Glomerular endothelial cell (primary cell): ENCODE results near the gene TUBA1C. TPM values are rescaled to one million over a fixed set of nuclear protein-coding genes. Genes with fewer than 3 reads are reported as not detected.
"Not testable (repeated sequence)": the region's sequence is repeated elsewhere in the genome, so short reads cannot be mapped to it uniquely, and the experiment has no call there.

Experiments used
- DNase-seq: peaks from one replicate; pipeline ENCODE4 v3.0.0-alpha.2; 2011; ENCODE audit warnings: low read depth, low spot score; ENCODE audit errors: extremely low read depth
- total RNA-seq: library from RNA; depleted of rRNA; stranded (reverse); fragments of >200 nt; gene quantifications from 2 replicates; pipeline ENCODE4 v1.2.3, GENCODE V29; 2015

TUBA1C gene
- total RNA-seq, 1 donor from 2014 or later: 561 TPM

DNA sequence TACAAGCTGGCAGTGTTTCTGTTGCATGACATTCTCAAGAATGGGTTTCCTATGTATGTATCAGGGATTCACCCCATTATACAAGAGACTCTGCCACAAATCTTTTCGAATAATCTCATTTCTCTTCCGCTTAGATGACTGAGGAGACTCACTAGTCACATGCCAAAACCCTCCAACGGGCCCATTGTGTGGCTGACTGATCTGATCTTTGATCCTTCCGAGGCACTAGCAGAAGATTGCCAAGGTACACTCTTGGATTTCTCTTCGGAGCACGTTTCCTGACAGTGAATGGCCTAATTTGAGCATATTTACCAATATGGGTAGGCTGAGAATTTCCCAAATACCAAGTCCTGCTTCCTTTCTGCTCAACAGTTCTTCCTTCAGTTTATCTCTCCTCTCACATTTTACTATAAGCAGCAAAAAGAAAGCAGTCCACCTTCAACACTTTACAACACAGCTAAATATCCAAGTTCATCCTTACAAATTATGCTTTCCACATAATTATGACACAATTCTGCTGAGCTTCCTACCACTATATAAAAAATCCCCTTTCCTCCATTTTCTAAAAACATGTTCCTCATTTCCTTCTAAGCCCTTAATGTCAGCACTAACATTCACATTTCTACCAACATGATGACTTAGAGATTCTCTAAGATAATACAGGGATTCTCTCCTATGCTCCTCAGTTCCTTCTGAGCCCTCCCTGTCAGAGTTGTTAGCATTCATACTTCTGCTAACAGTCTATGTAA is 41.1 kb downstream of the TUBA1C start:
- no peak for DNase-seq

DNA sequence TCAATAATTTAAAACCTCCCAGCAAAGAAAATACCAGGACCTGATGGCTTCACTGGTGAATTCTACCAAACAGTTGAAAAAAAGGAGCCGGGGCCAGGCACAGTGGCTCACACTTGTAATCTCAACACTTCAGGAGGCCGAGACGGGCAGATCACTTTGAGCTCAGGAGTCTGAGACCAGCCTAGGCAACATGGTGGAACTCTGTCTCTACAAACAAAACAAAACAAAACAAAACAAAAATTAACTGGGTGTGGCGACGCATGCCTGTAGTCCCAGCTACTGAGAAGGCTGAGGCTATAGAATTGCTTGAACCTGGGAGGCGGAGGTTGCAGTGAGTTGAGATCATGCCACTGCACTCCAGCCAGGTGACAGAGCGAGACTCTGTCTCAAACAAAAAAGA is 44.5 kb downstream of the TUBA1C start:
- no peak for DNase-seq

DNA sequence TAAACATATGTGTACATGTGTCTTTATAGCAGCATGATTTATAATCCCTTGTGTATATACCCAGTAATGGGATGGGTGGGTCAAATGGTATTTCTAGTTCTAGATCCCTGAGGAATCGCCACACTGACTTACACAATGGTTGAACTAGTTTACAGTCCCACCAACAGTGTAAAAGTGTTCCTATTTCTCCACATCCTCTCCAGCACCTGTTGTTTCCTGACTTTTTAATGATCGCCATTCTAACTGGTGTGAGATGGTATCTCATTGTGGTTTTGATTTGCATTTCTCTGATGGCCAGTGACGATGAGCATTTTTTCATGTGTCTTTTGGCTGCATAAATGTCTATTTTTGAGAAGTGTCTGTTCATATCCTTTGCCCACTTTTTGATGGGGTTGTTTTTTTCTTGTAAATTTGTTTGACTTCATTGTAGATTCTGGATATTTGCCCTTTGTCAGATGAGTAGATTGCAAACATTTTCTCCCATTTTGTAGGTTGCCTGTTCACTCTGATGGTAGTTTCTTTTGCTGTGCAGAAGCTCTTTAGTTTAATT is 45.6 kb downstream of the TUBA1C start:
- DNase-seq: not testable (repeated sequence)

DNA sequence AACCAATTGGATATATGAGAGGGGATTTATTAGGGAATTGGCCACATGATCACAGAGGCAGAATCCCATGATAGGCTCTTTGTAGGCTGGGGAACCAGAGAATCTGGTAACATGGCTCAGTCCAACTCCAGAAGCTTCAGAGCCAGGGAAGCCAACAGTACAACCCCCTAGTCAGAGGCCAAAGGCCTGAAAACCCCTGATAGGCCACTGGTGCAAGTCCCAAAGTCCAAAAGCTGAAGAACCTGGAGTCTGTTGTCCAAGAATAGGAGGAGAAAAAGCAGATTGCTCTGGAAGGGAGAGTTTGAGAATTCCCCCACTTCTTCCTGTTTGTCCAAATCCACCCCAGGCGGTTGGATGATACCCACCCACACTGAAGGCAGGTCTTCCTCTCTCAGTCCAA is 49.9 kb downstream of the TUBA1C start:
- DNase-seq: no peak

DNA sequence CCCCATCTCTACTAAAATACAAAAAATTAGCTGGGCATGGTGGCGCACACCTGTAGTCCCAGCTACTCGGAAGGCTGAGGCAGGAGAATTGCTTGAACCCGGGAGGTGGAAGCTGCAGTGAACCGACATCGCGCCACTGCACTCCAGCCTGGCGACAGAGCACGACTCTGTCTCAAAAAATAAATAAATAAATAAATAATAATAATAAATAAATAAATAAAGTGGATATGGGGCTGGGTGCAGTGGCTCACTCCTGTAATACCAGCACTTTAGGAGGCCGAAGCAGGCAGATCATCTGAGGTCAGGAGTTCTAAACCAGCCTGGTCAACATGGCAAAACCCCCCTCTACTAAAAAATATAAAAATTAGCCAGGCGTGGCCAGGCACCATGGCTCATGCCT is 52.2 kb downstream of the TUBA1C start:
- not testable (repeated sequence) for DNase-seq

DNA sequence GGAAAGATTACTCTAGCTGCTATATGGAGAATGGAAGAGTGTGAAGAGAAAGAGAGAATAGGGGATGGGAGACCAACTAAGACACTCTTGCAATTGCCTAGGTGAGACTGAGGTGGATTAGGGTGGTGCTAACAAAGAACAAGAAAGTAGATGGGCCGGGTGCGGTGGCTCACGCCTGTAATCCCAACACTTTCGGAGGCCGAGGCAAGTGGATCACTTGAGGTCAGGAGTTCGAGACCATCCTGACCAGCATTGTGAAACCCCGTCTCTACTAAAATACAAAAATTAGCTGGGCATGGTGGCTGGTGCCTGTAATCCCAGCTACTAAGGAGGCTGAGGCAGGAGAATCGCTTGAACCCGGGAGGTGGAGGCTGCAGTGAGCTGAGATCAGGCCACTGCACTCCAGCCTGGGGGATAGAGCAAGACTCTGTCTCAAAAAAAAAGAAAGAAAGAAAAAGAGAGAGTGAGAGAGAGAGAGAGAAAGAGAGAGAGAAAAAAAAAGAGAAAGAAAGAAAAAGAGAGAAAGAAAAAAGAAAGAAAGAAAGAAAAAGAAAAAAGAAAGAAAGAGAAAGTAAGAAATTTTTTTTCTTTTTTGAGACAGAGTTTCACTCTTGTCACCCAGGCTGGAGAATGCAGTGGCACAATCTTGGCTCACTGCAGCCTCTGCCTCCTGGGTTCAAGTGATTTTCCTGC is 55.7 kb downstream of the TUBA1C start:
- not testable (repeated sequence) for DNase-seq

DNA sequence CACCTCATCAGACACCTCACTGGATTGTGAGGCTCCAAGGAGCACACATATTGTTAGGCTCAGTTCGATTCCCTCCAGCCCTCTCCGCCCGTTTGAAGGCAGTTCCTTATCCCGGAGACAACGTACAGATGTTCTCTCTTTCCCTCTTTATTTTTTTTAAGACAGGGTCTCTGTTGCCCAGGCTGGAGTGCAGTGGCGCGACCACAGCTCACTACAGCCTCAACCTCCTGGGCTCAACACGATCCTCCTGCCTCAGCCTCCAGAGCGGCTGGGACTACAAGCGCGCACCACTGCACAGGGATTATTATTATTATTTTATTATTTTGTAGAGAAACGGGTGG is 57.5 kb downstream of the TUBA1C start:
- no peak for DNase-seq

DNA sequence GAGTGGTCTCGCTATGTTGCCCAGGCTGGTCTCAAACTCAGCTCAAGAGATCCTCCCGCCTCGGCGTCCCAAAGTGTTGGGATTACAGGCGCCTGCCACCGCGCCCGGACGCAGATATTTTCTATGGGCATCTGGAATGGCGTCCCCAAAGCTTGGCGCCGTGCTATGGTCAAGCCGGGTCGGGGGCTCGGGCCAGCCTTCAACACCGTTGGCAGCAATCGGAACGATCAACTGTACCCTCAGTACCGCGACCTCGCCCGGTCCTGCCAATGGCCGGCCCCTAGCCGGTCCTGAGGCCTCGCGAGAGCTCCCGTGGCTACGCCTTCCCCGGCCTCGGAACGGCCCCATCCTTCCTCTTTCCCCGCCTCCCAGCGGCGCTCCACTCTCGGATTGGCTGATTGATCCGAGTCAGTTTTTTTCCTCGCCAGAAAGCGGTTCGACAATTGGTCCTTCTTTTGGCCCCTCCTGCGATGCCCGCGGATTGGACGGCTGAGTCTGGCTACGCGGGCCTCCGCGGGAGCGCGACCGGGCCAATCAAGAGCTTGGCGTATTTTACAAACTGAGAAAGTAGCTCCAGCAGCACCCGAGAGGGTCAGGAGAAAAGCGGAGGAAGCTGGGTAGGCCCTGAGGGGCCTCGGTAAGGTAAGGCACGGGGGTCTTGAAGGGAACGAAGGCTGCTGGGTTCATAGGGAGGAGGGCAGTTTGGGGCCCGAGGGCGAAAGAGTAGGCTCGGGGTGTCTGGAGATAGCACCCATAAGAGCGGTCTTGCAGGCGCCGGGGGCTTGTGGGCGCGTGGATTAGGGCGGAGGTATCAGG is 58.0 kb downstream of the TUBA1C start, which contains the start of gene TROAP:
TROAP (plus strand) TSS at position 548 of the 816 bp plus-strand sequence. CDS start 354 bp downstream, outside the sequence.
- DNase-seq: peak; percentile 96

DNA sequence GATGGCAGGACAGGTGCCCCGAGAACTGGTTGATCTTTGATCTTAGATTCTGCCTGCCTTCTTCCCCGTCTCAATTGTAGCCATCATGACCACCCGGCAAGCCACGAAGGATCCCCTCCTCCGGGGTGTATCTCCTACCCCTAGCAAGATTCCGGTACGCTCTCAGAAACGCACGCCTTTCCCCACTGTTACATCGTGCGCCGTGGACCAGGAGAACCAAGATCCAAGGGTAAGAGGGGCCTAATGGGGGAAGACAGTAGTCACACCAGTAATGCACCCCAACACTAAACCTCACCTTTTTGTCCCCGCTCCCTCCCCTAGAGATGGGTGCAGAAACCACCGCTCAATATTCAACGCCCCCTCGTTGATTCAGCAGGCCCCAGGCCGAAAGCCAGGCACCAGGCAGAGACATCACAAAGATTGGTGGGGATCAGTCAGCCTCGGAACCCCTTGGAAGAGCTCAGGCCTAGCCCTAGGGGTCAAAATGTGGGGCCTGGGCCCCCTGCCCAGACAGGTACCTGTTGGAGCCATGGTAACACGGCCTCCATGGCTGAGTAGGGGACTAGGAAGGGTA is 58.7 kb downstream of the TUBA1C start:
- no peak for DNase-seq

Other genes with a start within 250 kb of the TUBA1C start
- 48.6 and 56.5 TPM in 2 replicates for gene PRKAG1, start 246.3 kb upstream of the TUBA1C start, total RNA-seq
- 89.2 and 117 TPM in 2 replicates for gene KMT2D, start 204.3 kb upstream of the TUBA1C start, total RNA-seq
- 1.7 and 2.3 TPM in 2 replicates for gene RHEBL1, start 195.1 kb upstream of the TUBA1C start, total RNA-seq
- 0.05 and 0.29 TPM in 2 replicates for gene DHH, start 170.3 kb upstream of the TUBA1C start, total RNA-seq
- 60.8 and 73.5 TPM in 2 replicates for gene LMBR1L, start 154.2 kb upstream of the TUBA1C start, total RNA-seq
- gene TUBA1B, start 133.7 kb upstream of the TUBA1C start, total RNA-seq: 1,215 and 1,250 TPM in 2 replicates
- gene TUBA1A, start 76.0 kb upstream of the TUBA1C start, total RNA-seq: 1,256 and 1,548 TPM in 2 replicates
- gene PRPH, start 30.1 kb downstream of the TUBA1C start, total RNA-seq: 1.5 TPM in 1 of 2 replicates, not detected in the other
- 4.7 and 11.4 TPM in 2 replicates for gene TROAP, start 58.2 kb downstream of the TUBA1C start, total RNA-seq
- gene C1QL4, start 72.1 kb downstream of the TUBA1C start, total RNA-seq: not detected in 2 replicates
- 0.48 and 1.2 TPM in 2 replicates for gene DNAJC22, start 81.8 kb downstream of the TUBA1C start, total RNA-seq
- gene SPATS2, start 102.4 kb downstream of the TUBA1C start, total RNA-seq: 40.5 and 45.2 TPM in 2 replicates